ENCODE measurements around the gene CRYZL1.
A peak's percentile ranks its signal among the peaks of the same experiment; 100 is the strongest.

DNA sequence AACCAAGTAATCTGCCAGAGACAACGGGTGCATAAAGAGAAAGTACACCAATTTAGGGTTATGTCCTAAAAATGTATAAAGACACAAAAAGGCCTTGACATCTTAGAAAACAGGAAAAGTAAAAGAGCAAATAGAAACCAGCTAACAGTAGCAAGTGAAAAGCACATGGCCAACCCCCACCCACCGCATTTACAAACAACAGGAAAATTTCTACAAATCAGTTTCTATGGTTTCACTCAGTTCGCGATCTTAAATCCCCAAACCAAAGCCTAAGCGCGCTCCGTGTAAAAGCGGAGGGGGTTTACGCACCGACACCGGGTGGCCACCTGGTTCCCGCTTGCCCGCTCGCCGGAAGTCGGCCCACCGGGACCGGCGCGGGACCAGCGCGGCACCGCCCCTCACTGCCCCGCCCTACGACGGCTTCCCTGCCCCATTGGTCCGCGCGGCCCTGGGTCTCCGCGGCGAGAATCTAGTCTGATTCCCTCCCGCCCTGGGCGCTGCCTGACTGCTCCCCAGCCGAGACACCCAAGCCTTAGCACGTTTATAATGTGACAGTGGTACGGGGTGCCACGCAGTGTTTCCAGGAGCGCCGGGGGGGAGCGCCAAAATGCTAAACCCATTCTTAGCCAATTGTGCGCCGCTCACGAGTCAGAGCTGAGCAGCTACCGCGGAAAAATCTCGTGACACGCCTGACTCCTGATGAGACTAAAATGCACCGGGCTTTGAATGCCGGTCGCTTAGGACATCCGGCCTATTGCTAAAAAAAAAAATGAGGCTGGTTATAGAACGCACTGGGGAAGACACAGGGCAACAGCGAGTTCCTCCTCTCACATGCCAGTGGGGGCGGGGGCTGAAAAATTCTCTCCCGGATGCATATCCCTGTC lies 99.5 kb downstream of the CRYZL1 start, which contains the start of gene GART:
- TF ChIP-seq, protein P1, sequence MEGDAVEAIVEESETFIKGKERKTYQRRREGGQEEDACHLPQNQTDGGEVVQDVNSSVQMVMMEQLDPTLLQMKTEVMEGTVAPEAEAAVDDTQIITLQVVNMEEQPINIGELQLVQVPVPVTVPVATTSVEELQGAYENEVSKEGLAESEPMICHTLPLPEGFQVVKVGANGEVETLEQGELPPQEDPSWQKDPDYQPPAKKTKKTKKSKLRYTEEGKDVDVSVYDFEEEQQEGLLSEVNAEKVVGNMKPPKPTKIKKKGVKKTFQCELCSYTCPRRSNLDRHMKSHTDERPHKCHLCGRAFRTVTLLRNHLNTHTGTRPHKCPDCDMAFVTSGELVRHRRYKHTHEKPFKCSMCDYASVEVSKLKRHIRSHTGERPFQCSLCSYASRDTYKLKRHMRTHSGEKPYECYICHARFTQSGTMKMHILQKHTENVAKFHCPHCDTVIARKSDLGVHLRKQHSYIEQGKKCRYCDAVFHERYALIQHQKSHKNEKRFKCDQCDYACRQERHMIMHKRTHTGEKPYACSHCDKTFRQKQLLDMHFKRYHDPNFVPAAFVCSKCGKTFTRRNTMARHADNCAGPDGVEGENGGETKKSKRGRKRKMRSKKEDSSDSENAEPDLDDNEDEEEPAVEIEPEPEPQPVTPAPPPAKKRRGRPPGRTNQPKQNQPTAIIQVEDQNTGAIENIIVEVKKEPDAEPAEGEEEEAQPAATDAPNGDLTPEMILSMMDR (IDR thresholded peaks at IDR 0.05), result peak in 1 of 4 experiments; percentile 17
- peak; percentile 91 for TF ChIP-seq POLR2AphosphoS5 (IDR thresholded peaks at IDR 0.05)
- TF ChIP-seq EP300 (IDR thresholded peaks at IDR 0.05), result no peak
- peak; percentile 72 to 84 for TF ChIP-seq POLR2A (IDR thresholded peaks at IDR 0.05)

All from gastroesophageal sphincter (tissue), 3 donors.